Smooth muscle cell (in vitro differentiated cells): ENCODE results near the gene RRN3. TPM values are rescaled to one million over a fixed set of nuclear protein-coding genes. Genes with fewer than 3 reads are reported as not detected.
A peak's percentile ranks its signal among the peaks of the same experiment; 100 is the strongest.

Experiments used
- DNase-seq: peaks from one replicate; lab custom pipeline; 2025; ENCODE audit not compliant: unreplicated experiment; lab: John Stamatoyannopoulos, UW
- H2AFZ ChIP-seq: fragments of 200-600 bp; sonication (generic); 2 replicates; pipeline ENCODE4 v1.6.0; 2016; ENCODE audit warnings: antibody characterized with exemption, low read depth, mild to moderate bottlenecking
- H3F3A ChIP-seq: fragments of 200-600 bp; sonication (generic); 2 replicates; pipeline ENCODE4 v1.6.0; 2017; ENCODE audit warnings: antibody characterized with exemption, low read depth
- H3K27ac ChIP-seq: fragments of 200-600 bp; sonication (generic); 2 replicates; pipeline ENCODE4 v1.5.1; 2016; ENCODE audit warnings: low read depth, mild to moderate bottlenecking
- H3K27me3 ChIP-seq: fragments of 200-600 bp; sonication (generic); 2 replicates; pipeline ENCODE4 v1.6.1; 2016; ENCODE audit warnings: low read depth, mild to moderate bottlenecking
- H3K36me3 ChIP-seq: fragments of 200-600 bp; sonication (generic); 2 replicates; pipeline ENCODE4 v1.5.1; 2016; ENCODE audit warnings: low read depth
- H3K4me1 ChIP-seq: fragments of 200-600 bp; sonication (generic); 2 replicates; pipeline ENCODE4 v1.5.1; 2016; ENCODE audit warnings: low read depth
- H3K4me2 ChIP-seq: fragments of 200-600 bp; sonication (generic); 2 replicates; pipeline ENCODE4 v1.6.0; 2016; ENCODE audit warnings: mild to moderate bottlenecking
- H3K4me3 ChIP-seq: fragments of 200-600 bp; sonication (generic); 2 replicates; pipeline ENCODE4 v1.5.1; 2016; ENCODE audit warnings: mild to moderate bottlenecking
- H3K79me2 ChIP-seq: fragments of 200-600 bp; sonication (generic); 2 replicates; pipeline ENCODE4 v1.6.0; 2016; ENCODE audit warnings: low read depth, mild to moderate bottlenecking
- H3K9ac ChIP-seq: fragments of 200-600 bp; sonication (generic); 2 replicates; pipeline ENCODE4 v1.6.0; 2016; ENCODE audit warnings: low read depth
- H3K9me3 ChIP-seq: fragments of 200-600 bp; sonication (generic); replicated peaks from 2 replicates; pipeline ENCODE4 v1.5.1; 2016; ENCODE audit warnings: low read depth
- H4K20me1 ChIP-seq: fragments of 200-600 bp; sonication (generic); 2 replicates; pipeline ENCODE4 v1.6.0; 2016; ENCODE audit warnings: low read depth
- CTCF ChIP-seq: fragments of 200-600 bp; sonication (generic); IDR thresholded peaks from 2 replicates; pipeline ENCODE4 v1.5.1; 2017; ENCODE audit warnings: borderline replicate concordance, mild to moderate bottlenecking, antibody characterized with exemption; ENCODE audit not compliant: insufficient read depth, poor library complexity, severe bottlenecking
- WGBS: methylation state at CpG from one replicate; pipeline ENCODE4 v1.1.7; 2016; ENCODE audit warnings: low lambda C conversion rate; 5-methylcytosine and 5-hydroxymethylcytosine counted together
- polyA plus RNA-seq: library from polyadenylated mRNA; unstranded; fragments of >200 nt; fragmentation: Nextera tagmentation; extraction: Ambion mirVana; gene quantifications from 2 replicates; pipeline ENCODE4 v1.2.1, GENCODE V29; 2016
- total RNA-seq: library from RNA; depleted of rRNA; stranded (reverse); fragments of >200 nt; gene quantifications from 2 replicates; pipeline ENCODE4 v1.2.3, GENCODE V29; 2014

Gene RRN3
- total and polyA plus RNA-seq, 2 experiments from 2014 or later: 17.7 to 47.1 TPM

- H3K36me3 ChIP-seq: peaks cover 21% of the 10 kb centered on the region
- no peak for TF ChIP-seq CTCF
- no peaks in the 10 kb centered on the region for H4K20me1 ChIP-seq
- H3K27me3 ChIP-seq: no peaks in the 10 kb centered on the region
- H3K79me2 ChIP-seq: peaks cover 14% of the 10 kb centered on the region
- no peak overlapping the region for H3K9ac ChIP-seq
- no peak overlapping the region for H2AFZ ChIP-seq
- no peak overlapping the region for H3K27ac ChIP-seq
- H3K4me3 ChIP-seq: no peak overlapping the region
- no peak for DNase-seq
- WGBS: 82% methylated on average over 3 of the region's 3 CpGs
- H3F3A ChIP-seq: peaks cover 13% of the 10 kb centered on the region
- no peak overlapping the region for H3K4me2 ChIP-seq
- no peaks in the 10 kb centered on the region for H3K4me1 ChIP-seq
- no peaks in the 10 kb centered on the region for H3K9me3 ChIP-seq
These were observed 34.7 kb downstream of the RRN3 start for GRCh38 chr16:15059324-15059723.

- no peak for DNase-seq
- no peak for TF ChIP-seq CTCF
- H3K4me1 ChIP-seq: no peaks in the 10 kb centered on the region
- H3F3A ChIP-seq: peaks cover 13% of the 10 kb centered on the region
- peaks cover 4% of the 10 kb centered on the region for H4K20me1 ChIP-seq
- peaks cover 21% of the 10 kb centered on the region for H3K36me3 ChIP-seq
- no peak overlapping the region for H3K4me2 ChIP-seq
- H3K27ac ChIP-seq: no peak overlapping the region
- peaks cover 25% of the 10 kb centered on the region for H3K79me2 ChIP-seq
- H3K9ac ChIP-seq: no peak overlapping the region
- 80% methylated on average over 7 of the region's 7 CpGs for WGBS
- no peak overlapping the region for H3K4me3 ChIP-seq
- no peak overlapping the region for H2AFZ ChIP-seq
- no peaks in the 10 kb centered on the region for H3K9me3 ChIP-seq
- no peaks in the 10 kb centered on the region for H3K27me3 ChIP-seq
These were observed 36.2 kb downstream of the RRN3 start for GRCh38 chr16:15057681-15058417.

- H3K9me3 ChIP-seq: no peaks in the 10 kb centered on the region
- H3K9ac ChIP-seq: peak overlapping the region; percentile 88
- H2AFZ ChIP-seq: peak overlapping the region; percentile 71
- H3K36me3 ChIP-seq: peaks cover 4% of the 10 kb centered on the region
- H3K4me3 ChIP-seq: peak overlapping the region; percentile 94
- TF ChIP-seq CTCF: peak; percentile 12
- WGBS: 4% methylated on average over 51 of the region's 81 CpGs
- H3K27me3 ChIP-seq: no peaks in the 10 kb centered on the region
- H3K79me2 ChIP-seq: peaks cover 44% of the 10 kb centered on the region
- H4K20me1 ChIP-seq: peaks cover 26% of the 10 kb centered on the region
- H3K4me2 ChIP-seq: peak overlapping the region; percentile 90
- no peaks in the 10 kb centered on the region for H3K4me1 ChIP-seq
- H3K27ac ChIP-seq: no peak overlapping the region
- no peak for DNase-seq
- H3F3A ChIP-seq: peaks cover 12% of the 10 kb centered on the region
These were observed 38.7 kb downstream of the RRN3 start for GRCh38 chr16:15055141-15056053.
